ENCODE measurements around the gene CDYL2.

GRCh38 chr16:80610481-80611156 lies 193.8 kb downstream of the CDYL2 start:
- TF ChIP-seq POLR2AphosphoS5 (IDR thresholded peaks at IDR 0.05; ENCODE audit: low read depth, low read length) (no peak), REST (IDR thresholded peaks at IDR 0.05; ENCODE audit: insufficient read depth in 1 of 2, low read depth in 2 of 2, low read length in 2 of 2) (no peak), SIN3A (IDR thresholded peaks at IDR 0.05; ENCODE audit: borderline replicate concordance, insufficient read depth, low read length) (no peak), TAF1 (IDR thresholded peaks at IDR 0.05; ENCODE audit: borderline replicate concordance, insufficient read depth, low read length) (no peak), FOXP2 (optimal IDR thresholded peaks at IDR 0.05; ENCODE audit: borderline replicate concordance, extremely low read depth, extremely low read length, insufficient read depth) (no peak)
